GM18502 (cell line): ENCODE data around the gene PKNOX2.

Experiments used
- ATAC-seq: cut with Tn5 transposase; IDR thresholded peaks from one replicate; pipeline ENCODE4 v1.9.1; 2021; ENCODE audit warnings: mild to moderate bottlenecking; ENCODE audit not compliant: unreplicated experiment, poor library complexity

Gene PKNOX2

GRCh38 chr11:125390946-125391345 lies 226.4 kb downstream of the PKNOX2 start:
- ATAC-seq = no peak

- no peak for ATAC-seq
Measured at GRCh38 chr11:125393331-125393730, 228.8 kb downstream of the PKNOX2 start.

- ATAC-seq = no peak
Measured at GRCh38 chr11:125394296-125394695, 229.7 kb downstream of the PKNOX2 start.

DNA sequence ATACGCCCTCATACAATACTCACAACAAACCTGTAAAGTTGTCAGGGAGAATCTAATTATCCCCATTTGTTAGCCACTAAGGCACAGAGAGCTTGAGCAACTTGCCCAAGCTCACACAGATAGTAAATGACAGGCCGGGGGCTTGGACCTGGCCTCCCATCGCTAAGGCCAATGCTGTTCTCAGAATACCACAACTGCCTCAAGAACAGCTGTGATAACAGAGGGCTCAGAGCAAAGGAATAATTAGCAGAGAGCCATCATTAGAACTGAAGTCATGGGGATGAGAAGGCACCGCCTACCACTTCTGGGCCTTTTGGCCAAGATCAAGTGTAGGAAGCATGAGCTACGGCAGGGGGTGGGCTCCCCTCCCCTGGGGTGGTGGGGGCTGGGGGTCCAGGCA lies 232.9 kb downstream of the PKNOX2 start:
- no peak for ATAC-seq

- no peak for ATAC-seq
Measured at GRCh38 chr11:125398475-125398874, 233.9 kb downstream of the PKNOX2 start.

- ATAC-seq = no peak
Measured at GRCh38 chr11:125398994-125399640, 234.6 kb downstream of the PKNOX2 start.

GRCh38 chr11:125399945-125400344 lies 235.4 kb downstream of the PKNOX2 start:
- ATAC-seq = no peak

DNA sequence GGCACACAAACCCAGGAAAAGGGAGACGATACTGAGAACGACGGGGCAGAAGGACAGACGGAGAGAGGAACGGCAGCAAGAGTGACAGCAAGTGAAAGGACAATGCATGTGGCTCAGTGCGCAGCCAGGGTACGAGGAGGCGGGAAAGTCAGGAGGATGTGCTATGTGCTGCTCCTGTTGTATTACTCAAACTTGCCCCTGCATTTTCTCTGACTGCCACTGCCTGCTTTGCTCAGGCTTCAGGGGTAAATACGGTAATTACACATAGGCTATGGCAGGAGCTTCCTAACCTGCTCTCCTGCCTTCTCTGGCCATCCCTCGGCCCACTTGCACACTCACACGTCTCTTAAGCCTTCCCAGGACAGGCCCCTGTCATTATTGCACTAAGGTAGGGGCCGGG lies 236.7 kb downstream of the PKNOX2 start:
- no peak for ATAC-seq

DNA sequence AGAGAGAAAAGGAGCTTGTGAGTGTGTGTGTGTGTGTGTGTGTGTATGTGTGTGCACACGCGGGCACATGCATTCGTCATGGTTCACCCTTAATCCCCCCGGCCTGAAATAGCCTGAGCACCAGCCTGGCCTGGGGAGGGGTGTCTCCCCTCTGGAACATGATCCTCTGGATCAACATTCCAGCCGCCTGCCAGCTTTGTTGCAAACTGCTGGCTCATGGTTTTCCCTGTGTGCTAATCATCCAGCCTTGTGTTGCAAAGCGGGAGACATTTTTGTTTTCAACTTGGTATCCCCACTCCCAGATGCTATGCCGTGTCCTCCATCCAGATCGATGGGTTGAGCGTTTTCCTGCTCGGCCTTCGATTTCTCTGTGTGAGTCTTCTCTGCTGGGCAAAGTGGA lies 237.2 kb downstream of the PKNOX2 start:
- no peak for ATAC-seq

- ATAC-seq = no peak
Measured at GRCh38 chr11:125402435-125402834, 237.9 kb downstream of the PKNOX2 start.

- no peak for ATAC-seq
Measured at GRCh38 chr11:125404157-125404810, 239.7 kb downstream of the PKNOX2 start.

GRCh38 chr11:125404811-125405790 lies 240.6 kb downstream of the PKNOX2 start:
- peak; percentile 92 for ATAC-seq

GRCh38 chr11:125407046-125407445 lies 242.5 kb downstream of the PKNOX2 start:
- ATAC-seq = no peak

- ATAC-seq = no peak
Measured at GRCh38 chr11:125408311-125408711, 243.8 kb downstream of the PKNOX2 start.

DNA sequence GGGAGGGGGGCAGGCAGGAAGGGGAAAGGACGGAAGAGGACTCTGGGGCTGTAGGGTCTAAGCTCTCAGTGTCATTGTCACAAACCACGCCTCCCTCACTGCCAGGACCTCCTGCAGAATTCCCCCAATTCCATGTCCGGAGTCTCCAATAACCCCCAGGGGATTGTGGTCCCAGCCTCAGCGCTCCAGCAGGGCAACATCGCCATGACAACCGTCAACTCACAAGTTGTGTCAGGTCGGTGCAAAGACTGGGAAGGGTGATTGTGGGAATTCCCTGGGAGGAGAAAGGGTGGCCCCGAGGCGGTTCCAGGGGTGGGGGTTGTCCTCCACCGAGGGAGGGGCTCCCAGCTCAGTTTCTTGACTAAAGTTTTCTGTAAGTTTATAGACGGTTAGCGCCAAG lies 245.5 kb downstream of the PKNOX2 start:
- no peak for ATAC-seq

DNA sequence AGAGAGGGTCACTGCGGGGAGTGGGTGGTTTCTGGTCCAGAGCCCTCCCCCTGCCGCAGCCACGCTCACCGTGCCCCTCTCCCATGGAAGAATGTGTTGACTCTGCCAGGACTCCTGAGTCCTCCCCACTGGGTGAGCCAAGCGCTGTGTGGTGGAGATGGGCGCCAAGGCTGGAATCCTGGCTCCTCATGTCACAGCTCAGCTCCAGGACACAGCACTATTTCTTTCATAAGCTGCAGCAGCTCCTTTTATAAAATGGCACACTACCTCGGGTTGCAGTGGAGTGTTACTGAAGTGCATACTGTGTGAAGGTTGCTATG lies 247.6 kb downstream of the PKNOX2 start:
- no peak for ATAC-seq

- ATAC-seq = no peak
Measured at GRCh38 chr11:125412509-125412908, 248.0 kb downstream of the PKNOX2 start.

DNA sequence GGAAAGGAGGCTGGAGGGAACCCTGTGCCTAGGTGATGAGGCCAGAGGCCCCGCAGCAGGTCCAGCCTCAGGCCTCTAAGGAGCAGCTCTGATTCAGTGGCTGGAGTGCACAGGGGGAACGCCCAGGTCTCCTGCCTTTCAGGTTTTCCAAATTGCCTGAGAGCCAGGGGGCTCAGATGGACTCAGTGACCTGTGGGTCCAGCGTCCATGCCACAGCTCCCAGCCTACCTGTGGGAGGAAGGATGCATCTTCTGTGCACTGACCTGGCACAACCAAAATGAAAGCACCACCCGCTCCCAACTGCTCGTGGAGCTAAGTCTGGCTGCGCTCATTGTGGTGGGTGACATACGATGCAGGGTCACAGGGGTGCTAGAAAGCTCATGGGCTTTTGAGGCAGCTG lies 248.7 kb downstream of the PKNOX2 start:
- no peak for ATAC-seq

- ATAC-seq = no peak
Measured at GRCh38 chr11:125414121-125414520, 249.6 kb downstream of the PKNOX2 start.

DNA sequence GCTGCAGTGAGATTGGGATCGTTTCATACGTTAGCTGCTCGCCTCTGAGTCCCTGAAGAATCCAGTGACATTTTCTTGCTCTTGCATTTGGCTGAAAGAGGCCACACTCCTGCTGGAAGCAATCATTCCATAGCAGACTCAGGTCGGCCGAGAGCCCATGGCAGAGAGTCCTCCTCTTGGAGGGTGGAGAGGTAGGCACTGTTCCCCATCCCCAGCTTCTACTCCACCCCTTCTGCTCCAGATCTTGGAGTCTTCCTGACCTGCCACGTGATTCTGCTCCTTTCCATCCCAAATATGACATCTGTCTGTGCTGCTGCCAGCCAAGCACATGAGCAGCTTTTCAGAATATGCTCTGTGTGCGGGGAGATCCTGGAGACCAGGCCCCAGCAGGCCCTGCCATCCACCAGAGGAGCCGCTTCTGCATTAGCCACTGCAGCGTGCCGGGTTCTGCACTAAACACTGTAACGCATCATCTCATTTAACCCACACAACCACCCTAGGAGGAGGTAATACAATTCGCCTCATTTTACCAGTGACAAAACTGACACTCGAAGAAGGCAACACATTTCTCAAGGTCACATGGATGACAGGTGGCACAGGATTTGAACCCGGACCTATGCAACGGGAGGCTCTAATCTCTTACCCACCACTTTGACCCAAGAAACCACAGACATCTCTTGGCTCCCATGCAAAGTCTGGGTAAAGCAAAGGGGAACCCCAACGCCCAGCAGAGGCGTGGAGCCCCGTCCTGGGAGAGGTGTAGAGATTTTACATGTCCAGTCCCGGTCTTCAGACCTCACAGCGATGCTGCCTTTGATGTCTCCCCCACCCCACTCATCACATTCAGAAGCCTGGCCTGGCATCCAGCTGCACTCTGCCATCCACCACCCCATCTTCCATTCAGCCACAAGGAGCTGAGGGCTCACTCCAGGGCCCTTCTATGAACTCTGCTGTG lies 252.7 kb downstream of the PKNOX2 start:
- ATAC-seq = no peak
